Panc1 (cell line): ENCODE results near the gene KRT6A. TPM values are rescaled to one million over a fixed set of nuclear protein-coding genes. Genes with fewer than 3 reads are reported as not detected.

Experiments used
- ATAC-seq: fragments of 200-7000 bp; cut with Tn5 transposase; 2 replicates; pipeline ENCODE4 v1.9.1; 2020; ENCODE audit warnings: mild to moderate bottlenecking, moderate library complexity
- BruUV-seq: library from RNA; stranded (reverse); fragments of 400-500 nt; replicated peaks from 2 replicates; lab custom pipeline; 2021; lab: Mats Ljungman, UMichigan
- CTCF ChIA-PET: fragments of 300-600 bp; sonication (Branson Sonifier 250); formaldehyde crosslinking; loops from one replicate; lab custom pipeline; 2022; ENCODE audit warnings: antibody characterized with exemption; lab: Charles Lee
- POLR2A ChIA-PET: fragments of 300-600 bp; sonication (Branson Sonifier 250); formaldehyde crosslinking; loops from one replicate; lab custom pipeline; 2022; ENCODE audit warnings: antibody characterized with exemption; lab: Charles Lee
- DNase-seq: peaks from one replicate; pipeline ENCODE4 v3.0.0-alpha.2; 2010; ENCODE audit warnings: low read depth, low spot score
- H3K27ac ChIP-seq: 2 replicates; pipeline ENCODE4 v1.5.1; 2011; ENCODE audit warnings: mild to moderate bottlenecking, low read length, inconsistent platforms
- H3K27me3 ChIP-seq: fragments of 200-500 bp; sonication (Bioruptor generic); 2 replicates; pipeline ENCODE4 v1.6.0; 2014; ENCODE audit warnings: low read length, inconsistent platforms; ENCODE audit not compliant: control insufficient read depth, insufficient read depth
- H3K36me3 ChIP-seq: fragments of 200-500 bp; sonication (Bioruptor generic); 2 replicates; pipeline ENCODE4 v1.5.1; 2014; ENCODE audit warnings: inconsistent platforms, mild to moderate bottlenecking, low read length, moderate library complexity; ENCODE audit not compliant: control insufficient read depth, insufficient read depth
- H3K4me1 ChIP-seq: 2 replicates; pipeline ENCODE4 v1.5.1; 2011; ENCODE audit warnings: inconsistent platforms, mild to moderate bottlenecking, low read length, moderate library complexity; ENCODE audit not compliant: control insufficient read depth, insufficient read depth
- H3K4me3 ChIP-seq, 2 experiments: 2 replicates each; pipeline ENCODE4 v1.5.1; 2011 to 2012; ENCODE audit warnings: low read depth in 2 of 2, low read length in 2 of 2, mild to moderate bottlenecking in 2 of 2, inconsistent platforms in 1 of 2, moderate library complexity in 1 of 2
- H3K9me3 ChIP-seq: fragments of 200-500 bp; sonication (Bioruptor generic); 2 replicates; pipeline ENCODE4 v1.5.1; 2014; ENCODE audit warnings: low read depth, mild to moderate bottlenecking, inconsistent platforms, low read length, moderate library complexity; ENCODE audit not compliant: control insufficient read depth, insufficient read depth
- POLR2AphosphoS5 ChIP-seq: IDR thresholded peaks from 2 replicates; pipeline ENCODE4 v1.6.1; 2012; ENCODE audit warnings: mild to moderate bottlenecking, low read depth, low read length, moderate library complexity
- REST ChIP-seq, 2 experiments: IDR thresholded peaks; 2 replicates each; pipeline ENCODE4 v1.6.1; 2011 to 2012; ENCODE audit warnings: low read depth in 2 of 2, control low read depth in 1 of 2, low read length in 1 of 2, mild to moderate bottlenecking in 1 of 2, moderate library complexity in 1 of 2; ENCODE audit not compliant: insufficient read depth in 1 of 2
- SIN3A ChIP-seq: IDR thresholded peaks from 2 replicates; pipeline ENCODE4 v1.6.1; 2012; ENCODE audit warnings: low read depth, mild to moderate bottlenecking, low read length, moderate library complexity, borderline replicate concordance; ENCODE audit not compliant: insufficient read depth
- TCF7L2 ChIP-seq: IDR thresholded peaks from 2 replicates; pipeline ENCODE4 v1.6.1; 2011; ENCODE audit warnings: mild to moderate bottlenecking, low read depth, low read length, inconsistent platforms
- in situ Hi-C: cut with HindIII; loops from 2 replicates; pipeline ENCODE4 v1.10.0; 2016; ENCODE audit warnings: low sequenced_read_pairs, low pct_unique_long_range_greater_than_20kb
- intact Hi-C: fragments of 100-400 bp; cut with micrococcal nuclease; formaldehyde crosslinking; loops from one replicate; pipeline ENCODE4 v1.10.0; 2022; ENCODE audit not compliant: unreplicated experiment
- total RNA-seq: library from RNA; stranded (reverse); gene quantifications from one replicate; pipeline ENCODE4 v1.2.1, GENCODE V29; 2021; ENCODE audit not compliant: unreplicated experiment
- TF ChIP-seq, protein P1 (sequence below): fragments of 450-650 bp; IDR thresholded peaks from 2 replicates; pipeline ENCODE4 v1.5.1; 2017; ENCODE audit warnings: mild to moderate bottlenecking

KRT6A gene
- total RNA-seq, 1 experiment from 2014 or later = not detected

- POLR2A ChIA-PET = no interaction called here
- TF ChIP-seq SIN3A = no peak
- TF ChIP-seq TCF7L2 = no peak
- TF ChIP-seq, protein P1, sequence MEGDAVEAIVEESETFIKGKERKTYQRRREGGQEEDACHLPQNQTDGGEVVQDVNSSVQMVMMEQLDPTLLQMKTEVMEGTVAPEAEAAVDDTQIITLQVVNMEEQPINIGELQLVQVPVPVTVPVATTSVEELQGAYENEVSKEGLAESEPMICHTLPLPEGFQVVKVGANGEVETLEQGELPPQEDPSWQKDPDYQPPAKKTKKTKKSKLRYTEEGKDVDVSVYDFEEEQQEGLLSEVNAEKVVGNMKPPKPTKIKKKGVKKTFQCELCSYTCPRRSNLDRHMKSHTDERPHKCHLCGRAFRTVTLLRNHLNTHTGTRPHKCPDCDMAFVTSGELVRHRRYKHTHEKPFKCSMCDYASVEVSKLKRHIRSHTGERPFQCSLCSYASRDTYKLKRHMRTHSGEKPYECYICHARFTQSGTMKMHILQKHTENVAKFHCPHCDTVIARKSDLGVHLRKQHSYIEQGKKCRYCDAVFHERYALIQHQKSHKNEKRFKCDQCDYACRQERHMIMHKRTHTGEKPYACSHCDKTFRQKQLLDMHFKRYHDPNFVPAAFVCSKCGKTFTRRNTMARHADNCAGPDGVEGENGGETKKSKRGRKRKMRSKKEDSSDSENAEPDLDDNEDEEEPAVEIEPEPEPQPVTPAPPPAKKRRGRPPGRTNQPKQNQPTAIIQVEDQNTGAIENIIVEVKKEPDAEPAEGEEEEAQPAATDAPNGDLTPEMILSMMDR = no peak
- TF ChIP-seq POLR2AphosphoS5 = no peak
- no peak for TF ChIP-seq REST (IDR thresholded peaks at IDR 0.05; ENCODE audit: insufficient read depth in 1 of 2, low read depth in 2 of 2, low read length in 1 of 2)
- Histone ChIP-seq H3K4me1 (peaks cover 8% of the 10 kb centered on the region; the same call in 1 of the 2 replicates), H3K4me3 (no peak overlapping the region), H3K27me3 (no peaks in the 10 kb centered on the region), H3K27ac (no peak overlapping the region), H3K36me3 (no peaks in the 10 kb centered on the region), H3K9me3 (no peaks in the 10 kb centered on the region)
- no TSS peak for BruUV-seq
- ATAC-seq (no peak), DNase-seq (no peak)
- CTCF ChIA-PET = no interaction called here
- intact Hi-C loops (no loop called here), in situ Hi-C loops (no loop called here)
Observed at GRCh38 chr12:52524898-52525591, 32.0 kb upstream of the KRT6A start.

GRCh38 chr12:52524241-52524897 is 31.3 kb upstream of the KRT6A start:
- POLR2A ChIA-PET = no interaction called here
- BruUV-seq = no TSS peak
- Histone ChIP-seq H3K36me3 (no peaks in the 10 kb centered on the region), H3K9me3 (no peaks in the 10 kb centered on the region), H3K4me3 (no peak overlapping the region), H3K27me3 (no peaks in the 10 kb centered on the region), H3K27ac (no peak overlapping the region), H3K4me1 (peaks cover 8% of the 10 kb centered on the region; the same call in 1 of the 2 replicates)
- in situ Hi-C loops (no loop called here), intact Hi-C loops (no loop called here)
- DNase-seq (no peak), ATAC-seq (no peak)
- CTCF ChIA-PET = no interaction called here
- TF ChIP-seq SIN3A = no peak
- no peak for TF ChIP-seq REST (IDR thresholded peaks at IDR 0.05; ENCODE audit: insufficient read depth in 1 of 2, low read depth in 2 of 2, low read length in 1 of 2)
- TF ChIP-seq TCF7L2 = no peak
- TF ChIP-seq POLR2AphosphoS5 = no peak
- TF ChIP-seq, protein P1 = no peak
